NCI-H187 treated with DMSO at 0.1 percent for 48 hours (cell line): ENCODE results near the gene HOXC9.

ENCODE experiments used
- DNase-seq: peaks from one replicate; lab custom pipeline; 2025; lab: John Stamatoyannopoulos, UW

HOXC9 gene

DNA sequence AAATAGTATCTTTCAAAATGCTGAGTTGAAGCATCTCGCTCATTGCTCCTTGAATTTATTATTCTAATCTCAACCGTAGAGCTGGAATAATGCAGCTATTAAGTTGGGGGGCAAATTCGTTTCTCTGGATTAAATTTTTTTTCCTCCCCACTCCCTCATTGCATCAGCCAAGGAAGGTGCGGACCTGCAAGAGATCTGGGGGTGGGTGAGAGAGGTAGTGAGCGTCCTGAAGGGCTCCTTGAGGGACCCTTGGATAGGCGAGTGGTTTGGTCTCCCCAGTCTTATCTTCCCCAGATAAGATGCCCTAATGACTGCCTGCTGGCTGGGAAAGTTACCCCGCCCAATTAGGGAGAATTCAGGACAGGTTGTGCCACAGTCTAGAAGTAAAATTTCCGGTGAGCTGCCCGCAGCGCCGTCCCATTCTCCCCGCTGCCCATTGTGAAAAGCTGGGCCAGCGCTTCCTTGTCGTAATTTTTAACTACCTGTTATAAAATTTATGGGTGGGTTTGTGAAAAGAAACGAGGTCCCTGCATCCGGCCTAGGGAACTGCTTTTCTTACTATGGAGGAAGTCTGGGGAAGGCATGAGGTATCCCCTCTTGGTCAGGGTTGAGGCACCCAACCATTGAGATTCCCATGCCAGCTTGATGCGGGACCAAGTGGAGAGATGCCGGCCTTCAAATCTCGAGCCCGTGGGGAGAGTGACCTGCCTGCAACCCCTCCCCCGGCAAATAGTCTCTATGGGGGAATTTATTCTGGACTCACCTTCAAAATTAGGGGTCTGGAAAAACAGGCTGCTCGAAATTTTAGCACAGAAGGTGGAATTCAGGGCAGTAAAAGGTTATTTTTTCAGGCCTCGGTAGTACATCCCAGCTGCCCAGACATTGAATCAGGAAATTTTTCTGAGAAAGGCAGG is 15.3 kb downstream of the HOXC9 start:
- DNase-seq = no peak

DNA sequence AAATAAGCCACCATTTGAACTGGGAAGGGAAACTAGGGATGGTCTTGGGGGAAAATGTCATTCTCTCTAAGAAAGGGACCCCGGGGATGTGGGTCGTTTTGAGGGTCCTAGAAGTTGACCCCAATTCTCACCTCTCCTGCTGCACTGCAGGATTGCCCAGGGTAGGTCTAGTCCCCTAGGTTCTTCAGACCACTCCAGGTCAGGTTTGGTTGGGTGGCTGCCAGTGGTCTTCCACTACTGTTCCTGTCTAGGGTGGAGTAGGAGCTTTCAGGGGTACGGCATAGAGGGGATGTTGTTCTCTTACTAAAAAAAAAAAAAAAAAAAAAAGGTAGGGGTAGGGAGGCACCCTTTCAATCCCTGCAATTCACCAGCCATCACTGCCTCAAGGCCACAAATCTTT is 16.1 kb downstream of the HOXC9 start:
- DNase-seq = no peak

DNA sequence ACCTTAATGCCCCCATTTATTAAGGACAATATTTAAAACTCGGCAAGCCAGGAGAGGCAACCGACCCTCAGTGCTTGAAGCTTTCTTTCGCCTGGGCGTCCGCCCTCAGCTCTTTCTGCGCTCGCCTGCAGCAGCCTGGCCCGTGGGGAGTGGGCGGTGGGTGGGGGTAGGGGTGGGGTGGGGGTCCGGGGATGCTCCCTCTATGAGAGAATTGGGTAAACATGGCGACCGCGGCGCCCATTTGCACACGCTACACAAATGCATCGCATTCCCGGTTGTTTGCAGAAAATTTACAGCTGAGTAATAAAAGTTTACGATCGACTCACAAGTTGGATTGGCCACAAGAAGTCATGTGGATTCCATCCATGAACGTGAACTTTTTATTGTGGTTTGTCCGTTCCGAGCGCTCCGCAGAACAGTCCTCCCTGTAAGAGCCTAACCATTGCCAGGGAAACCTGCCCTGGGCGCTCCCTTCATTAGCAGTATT is 16.6 kb downstream of the HOXC9 start:
- no peak for DNase-seq

DNA sequence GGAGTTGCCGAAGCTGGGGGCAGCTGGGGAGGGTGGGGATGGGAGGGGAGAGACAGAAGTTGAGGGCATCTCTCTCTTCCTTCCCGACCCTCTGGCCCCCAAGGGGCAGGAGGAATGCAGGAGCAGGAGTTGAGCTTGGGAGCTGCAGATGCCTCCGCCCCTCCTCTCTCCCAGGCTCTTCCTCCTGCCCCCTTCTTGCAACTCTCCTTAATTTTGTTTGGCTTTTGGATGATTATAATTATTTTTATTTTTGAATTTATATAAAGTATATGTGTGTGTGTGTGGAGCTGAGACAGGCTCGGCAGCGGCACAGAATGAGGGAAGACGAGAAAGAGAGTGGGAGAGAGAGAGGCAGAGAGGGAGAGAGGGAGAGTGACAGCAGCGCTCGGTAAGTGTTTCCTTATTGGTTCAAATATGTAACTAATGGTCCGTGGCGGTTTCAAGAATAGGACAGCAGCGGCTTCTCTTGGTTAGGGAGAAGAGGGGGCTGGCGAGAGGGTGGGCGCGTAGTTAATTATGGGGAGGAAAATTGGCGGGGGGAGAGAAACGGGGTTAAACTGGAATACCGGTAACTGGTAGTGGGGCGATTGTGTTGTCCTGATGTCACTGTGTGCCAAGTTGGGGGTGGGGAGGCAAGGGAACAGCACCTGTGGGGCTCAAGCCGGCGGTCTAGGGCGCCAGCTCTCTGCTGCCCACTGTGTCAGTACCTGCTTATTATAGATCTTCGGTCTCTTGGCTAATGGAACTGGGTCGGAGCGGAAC is 17.2 kb downstream of the HOXC9 start:
- peak; percentile 68 for DNase-seq

DNA sequence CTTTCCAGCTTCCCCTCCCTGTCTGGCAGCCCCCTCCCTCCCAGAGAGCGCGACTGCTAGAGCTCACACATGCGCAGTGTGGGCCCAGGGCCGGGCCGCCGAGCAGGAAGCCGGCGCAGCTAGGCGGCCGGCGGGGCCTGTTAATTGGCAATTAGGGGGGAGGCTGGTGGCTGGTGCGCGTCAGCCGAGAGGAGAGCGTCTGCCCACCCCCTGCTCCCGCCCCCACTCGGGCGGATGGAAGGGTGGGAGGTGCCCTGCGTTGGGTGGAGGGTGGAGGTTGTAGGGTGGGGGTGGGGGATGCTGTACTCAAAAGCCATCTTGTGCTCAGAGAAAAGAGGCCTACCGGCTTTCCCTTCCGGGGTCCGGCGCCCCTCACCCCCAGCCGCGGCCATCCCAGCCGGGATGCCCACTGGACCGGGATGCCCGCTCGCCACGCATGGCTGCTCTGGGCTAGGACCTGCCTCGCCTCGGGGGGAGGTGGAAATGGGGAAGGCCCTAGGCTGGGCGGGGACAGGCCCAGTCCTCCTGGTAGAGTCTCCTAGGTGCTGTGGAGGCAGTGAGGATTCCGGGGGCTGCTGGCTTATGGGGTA is 18.0 kb downstream of the HOXC9 start:
- peak; percentile 82 for DNase-seq

DNA sequence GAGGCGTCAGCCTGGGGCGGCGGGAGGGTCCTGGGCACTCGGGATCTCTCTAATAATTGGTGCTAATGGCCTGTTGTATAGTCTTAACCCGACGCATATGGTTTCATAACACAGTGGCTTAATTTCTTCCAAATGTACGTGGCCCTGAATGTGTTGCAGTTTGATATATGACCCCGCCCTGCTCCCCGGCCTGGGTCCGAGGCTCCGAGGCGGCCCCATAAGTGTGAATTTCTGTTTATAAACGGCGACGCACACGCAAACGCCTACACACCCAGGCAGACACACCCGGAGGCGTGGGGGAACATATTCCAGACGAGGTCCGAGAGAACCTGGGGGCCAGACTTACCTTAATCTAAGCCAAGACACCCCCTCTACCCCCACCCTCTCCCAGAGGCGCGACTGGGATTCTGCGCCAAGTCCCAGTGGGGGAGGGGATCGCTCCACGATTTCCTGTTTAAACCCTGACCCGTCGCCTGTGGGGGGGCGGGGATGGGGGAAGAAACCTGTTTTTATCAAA is 18.6 kb downstream of the HOXC9 start:
- DNase-seq = no peak

DNA sequence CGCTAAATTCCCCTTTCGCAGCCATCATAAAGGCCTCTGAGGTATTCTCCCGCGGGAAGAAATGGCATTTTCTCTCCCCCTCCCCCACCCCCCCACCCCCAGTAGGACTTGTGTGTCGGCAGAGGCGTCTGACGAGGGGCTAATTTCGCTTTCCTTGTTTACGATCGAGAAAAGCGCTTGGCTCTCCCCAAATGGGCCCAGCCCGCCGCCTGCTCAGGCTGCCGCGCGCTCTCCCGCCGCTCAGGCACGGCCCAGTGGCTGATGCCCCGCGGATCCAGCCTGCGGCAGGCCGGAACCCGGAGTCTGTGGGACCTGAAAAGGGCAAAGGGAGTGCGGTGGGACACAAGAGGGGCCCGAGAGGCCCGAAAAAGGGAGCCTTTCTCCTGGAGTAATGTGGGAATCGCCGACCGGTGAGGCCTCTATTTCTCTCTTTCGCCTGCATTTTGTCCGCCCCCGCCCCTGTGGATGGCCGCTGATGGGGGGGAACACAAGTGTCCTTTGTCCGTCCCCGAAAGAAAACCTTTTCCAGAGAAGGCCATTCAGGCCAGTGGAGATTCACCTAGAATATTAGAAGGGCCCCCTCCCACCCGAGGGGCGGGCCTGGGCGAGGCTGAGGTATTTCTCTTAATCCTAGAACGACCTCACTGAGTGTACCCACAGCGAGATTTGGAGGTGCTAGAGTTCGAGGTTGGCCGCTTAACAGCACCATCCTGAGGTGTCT is 19.3 kb downstream of the HOXC9 start:
- DNase-seq = no peak

DNA sequence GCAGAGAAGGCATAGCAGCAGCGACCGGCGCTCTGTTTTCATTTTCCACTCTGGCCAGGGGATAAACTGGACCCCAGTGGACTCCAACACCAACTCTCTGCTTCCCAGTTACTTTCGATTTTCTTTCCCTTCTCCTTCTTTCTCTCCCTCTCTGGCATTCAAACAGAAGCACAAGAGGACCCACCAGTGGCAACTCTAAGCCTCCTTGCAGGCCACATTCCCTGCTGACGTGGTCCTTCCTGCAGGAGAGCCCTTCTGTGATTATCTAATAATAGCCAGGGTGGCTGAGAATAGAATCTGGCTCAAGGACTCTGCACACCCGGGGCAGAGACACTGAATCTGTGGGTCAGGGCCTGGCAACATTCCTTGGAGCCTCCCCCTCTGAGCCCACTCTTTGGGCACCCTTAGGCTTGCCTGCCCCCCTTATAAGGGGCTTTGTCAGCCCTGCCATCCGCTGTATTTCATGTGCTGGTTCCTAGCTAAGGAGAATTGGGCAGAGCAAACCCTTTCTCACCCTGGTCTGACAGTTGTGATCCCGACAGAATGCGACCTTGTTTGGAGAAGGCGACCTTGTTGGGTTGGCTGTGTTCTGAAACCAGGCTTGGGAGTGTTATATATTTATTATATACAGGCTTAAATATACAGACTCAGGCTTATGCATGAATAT is 20.1 kb downstream of the HOXC9 start:
- no peak for DNase-seq

DNA sequence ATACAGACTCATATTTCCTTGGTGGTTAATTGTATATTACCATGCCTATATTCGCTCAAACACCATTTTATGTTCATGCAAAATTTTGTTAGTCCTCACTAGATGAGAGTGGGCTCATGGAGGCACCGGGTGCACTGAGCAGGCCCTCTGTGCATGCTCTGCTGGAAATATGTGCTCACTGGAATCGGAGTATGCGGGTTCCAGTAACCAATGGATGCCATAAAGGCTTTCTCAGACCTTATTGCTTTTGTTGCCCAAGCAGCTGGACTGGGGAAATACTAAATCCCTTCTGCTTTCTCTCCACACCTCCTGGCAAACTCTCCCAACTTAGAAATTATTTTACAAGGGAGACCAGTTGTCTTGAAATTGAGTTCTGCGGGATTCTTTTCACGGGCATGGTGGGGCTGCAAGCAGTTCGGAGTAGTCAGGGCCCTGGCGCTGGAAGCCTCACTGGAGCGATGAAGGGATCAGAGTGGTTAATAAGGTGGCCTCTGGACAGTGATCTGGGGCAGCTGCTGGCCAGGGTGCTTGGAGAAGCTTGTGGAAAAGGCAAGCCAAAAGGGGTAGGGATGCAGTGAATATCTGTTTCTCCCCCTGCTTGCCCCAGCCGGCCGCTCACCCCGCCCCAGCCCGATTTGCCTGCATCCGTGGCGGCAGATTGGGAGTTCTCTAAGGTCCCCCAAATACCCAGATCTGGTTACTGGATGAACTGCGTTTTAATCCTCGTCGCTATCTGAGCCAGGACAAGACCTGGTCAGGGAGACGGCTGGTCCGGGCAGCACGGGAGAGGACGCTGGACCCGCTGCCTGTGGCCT is 20.8 kb downstream of the HOXC9 start:
- no peak for DNase-seq

DNA sequence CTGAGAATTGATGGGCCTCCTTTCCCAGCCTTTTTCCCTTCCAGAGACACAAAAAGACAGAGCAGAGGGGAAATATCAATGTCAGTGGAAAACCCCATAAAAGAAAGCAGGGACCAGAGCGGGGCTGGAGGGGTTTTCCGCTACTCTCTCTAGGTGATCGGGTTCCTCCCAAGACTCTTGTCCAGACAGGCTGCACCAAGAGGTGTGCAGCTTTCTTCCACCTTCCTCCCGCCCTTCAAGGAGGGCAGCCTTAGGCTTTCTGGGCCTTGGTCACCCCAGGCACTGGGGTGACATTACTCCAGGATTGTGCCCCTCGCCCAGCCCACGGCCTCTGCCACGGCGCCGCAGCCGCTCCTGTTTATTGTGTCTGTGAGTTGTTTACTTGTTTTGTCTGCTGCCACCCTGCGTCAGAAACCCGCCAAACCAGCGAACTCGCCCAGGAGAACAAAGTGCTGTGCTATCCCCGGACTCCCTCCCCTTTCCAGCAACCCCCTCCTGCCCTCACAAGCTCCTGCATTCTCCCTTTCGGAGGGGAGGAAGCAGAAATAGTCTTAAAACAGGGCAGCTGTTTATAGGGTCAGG is 21.6 kb downstream of the HOXC9 start:
- DNase-seq = no peak

DNA sequence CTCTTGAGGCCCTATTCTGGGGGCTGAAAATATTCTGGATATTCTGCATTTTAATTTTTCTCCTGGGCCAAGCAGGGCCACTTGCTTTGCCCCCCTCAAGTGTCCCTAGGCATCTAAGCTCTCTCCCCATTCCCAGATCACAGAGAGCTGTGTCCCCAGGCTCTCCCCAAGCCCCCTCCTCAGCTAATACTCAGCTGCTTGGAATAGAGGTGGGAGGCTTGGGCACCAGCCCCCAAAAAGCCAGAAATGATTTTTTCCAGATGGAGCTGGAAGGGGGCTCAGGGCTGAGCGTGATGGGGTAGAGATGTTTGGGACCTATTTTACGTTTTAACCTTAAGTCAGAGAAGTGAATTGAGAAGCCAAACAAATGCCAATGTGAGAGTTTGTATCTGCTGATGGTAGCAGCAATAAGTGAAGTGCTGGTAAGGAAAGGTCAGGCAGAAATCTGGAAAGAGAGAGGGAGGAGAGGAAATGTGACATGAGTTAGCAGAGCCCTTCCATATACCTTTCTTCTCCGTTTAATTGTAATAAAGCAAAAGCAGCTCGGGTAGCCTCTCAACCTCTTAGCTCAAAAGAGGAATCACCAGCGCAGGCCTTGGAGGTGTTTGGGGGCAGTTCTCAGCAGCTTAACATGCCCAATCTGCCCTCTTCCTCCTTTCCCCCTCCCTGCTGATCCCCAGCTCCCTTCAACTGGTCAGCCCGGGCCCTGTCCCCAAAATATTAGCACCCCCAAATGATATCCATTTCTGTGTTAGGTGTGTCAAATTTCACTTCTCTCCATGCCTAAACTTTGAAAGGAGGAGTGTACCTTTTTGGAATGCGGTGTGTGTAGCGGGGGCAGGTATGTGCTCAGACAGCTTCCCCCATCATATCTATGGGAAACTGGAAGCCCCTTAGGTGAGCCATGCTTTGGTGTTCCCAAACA is 23.3 kb downstream of the HOXC9 start:
- no peak for DNase-seq

DNA sequence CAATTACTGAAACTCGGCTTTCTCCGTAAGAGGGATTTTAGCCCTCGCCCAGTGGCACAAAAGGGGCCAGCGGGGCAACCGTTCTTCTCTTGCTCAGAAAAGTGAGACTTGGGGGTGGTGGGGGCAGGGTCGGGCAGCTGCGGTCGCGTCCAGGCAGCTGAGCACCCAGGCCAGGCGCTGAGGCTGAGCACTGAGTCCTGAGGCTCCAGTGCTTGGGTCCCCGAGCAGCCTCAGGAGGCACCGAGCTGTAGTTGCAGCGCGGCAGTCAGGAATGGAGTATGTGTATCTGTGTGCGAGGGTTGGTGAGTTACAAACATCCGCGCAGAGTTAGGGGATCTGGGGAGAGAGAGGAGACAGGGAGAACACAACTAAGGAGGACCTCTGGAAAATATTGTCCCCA is 24.2 kb downstream of the HOXC9 start:
- DNase-seq = no peak

DNA sequence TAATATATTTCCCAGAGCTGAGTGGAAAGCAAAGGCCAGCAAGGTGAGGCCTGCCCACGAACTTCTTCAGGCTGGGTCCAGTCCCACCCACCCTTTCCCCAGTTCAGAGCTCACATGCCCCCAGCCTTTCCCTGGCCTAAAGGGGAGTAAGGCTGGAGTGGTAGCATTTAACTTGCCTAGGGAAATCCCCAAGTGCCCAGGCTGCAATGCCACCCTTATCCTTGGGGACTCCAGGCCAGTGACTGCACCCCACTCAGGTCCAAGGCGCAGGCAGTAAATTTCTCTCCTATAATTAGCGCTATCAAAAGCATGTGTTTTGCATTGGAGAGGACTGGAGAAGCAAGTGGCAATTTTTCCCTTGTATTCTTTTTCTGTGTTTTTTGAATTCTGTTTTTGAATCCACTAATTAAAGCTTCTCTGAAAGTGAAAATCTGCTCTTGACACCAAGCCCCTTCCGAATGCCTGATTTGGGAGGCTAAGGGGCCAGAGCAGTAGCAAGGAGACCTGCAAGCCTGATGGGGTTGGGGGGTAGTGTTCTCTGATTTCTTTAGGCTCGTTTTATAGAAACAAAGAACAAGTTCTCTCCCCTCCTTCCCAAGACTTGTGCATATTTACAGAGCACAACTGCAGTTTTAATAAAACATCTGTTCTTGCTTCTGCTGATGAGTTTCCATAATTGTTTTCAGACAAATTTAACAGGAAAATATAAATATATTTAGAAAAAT is 24.8 kb downstream of the HOXC9 start:
- DNase-seq = no peak

DNA sequence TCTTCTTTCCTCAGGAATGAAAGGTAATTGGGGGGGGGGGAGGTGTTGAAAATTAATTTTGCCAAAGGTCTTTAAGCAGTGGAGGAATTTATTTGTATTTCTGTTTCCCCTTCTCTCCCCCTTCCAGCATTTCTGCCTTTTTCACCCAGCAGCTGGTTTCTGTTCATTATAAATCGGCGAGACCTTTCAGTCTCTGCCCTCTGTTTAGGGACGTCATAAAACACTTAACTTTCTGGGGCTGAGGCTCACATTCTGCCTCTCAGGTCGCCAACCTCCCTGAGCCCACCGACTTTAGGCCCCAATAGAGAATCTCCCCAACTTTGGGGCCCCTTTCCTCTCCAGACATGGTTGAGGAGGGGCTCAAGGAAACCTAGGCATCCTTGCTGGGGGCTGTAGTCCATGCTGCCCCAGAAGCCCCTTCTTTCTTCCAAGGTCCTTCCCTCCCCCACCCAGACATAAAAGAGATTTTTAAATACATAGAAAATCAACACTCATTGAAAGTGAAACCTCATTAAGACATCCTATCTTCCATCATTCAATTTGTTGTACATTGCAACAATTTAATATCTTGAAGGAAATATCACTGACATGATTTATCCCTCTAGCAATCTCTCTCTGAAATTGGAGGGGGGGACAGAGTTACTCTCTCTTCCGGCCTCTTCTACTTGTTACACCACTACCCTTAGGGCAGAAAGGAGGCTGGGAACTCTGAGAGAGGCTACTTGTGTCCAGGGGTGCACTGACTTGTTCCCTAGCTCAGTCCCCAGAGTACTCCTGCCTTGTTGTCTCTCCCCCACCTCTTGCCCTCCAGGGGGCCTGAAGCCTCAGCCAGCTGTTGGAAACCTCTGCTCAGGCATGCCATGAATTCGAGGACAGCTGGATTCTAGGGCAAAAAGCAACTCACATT is 25.8 kb downstream of the HOXC9 start:
- DNase-seq = no peak

DNA sequence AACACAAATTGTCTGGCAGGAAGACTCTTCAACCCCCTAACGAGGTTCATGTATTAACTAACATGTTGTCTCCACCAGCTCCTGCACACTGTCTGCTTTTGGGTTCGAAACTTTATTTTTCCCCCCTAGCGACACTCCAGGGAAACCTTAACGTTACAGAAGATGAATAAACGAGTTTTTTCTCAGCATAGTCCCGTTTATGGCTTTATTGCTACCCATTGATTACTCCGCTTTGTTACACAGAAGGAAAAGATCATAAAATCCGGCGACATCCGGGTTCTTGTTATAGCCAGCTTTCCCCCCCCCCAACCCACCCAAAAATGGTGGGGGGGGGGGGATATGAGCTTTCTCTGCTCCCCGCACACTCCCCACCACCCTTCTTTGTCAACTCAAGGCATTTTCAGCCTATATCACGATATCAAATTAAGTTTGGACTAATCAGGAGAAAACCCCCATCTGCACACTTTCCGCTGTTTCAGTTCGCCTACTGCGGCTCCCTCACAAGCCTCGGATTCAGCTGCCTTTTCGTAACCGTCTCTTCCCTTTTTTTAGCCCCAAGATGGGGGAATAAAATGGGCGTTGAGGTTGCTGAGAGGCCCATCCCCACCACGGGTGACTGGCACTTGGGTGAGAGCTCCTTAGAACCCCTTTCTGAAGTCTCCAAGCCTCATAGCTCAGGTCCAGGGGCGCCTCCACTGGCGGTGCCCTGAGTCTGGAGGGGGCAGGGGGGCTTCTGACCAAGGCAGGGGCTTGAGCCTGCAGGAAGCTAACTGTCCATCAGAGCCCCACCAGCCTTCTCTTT is 26.9 kb downstream of the HOXC9 start:
- DNase-seq = no peak

DNA sequence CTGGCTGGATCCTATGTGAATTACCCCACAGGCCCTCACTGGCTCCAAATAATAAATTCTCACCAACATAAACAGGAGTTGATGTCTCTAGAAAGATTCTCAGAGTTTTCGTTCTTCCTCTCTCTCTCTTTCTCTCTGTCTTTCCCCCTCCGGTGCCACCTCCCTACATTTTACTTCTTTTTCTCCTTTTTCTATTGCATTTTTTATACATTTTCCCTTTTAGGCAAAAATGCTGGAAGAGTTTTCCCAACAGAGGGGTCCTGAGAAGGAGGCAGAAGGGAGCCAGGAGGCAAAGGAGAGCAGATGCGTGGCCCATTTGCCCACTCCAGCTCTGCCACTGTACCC is 27.5 kb downstream of the HOXC9 start:
- DNase-seq = no peak
